ENCODE measurements around the gene RRBP1.
"Not testable (repeated sequence)": the region's sequence is repeated elsewhere in the genome, so short reads cannot be mapped to it uniquely, and the experiment has no call there.

Gene RRBP1

GRCh38 chr20:17663486-17663885 is 18.6 kb downstream of the RRBP1 start:
- DNase-seq (ENCODE audit: low read depth in 2 of 2), result no peak

GRCh38 chr20:17663040-17663399 is 19.0 kb downstream of the RRBP1 start:
- DNase-seq (ENCODE audit: low read depth in 2 of 2), result no peak

- no peak for DNase-seq (ENCODE audit: low read depth in 2 of 2)
Measured at GRCh38 chr20:17662333-17663039, 19.6 kb downstream of the RRBP1 start.

- no peak for DNase-seq (ENCODE audit: low read depth in 2 of 2)
Measured at GRCh38 chr20:17661121-17661744, 20.8 kb downstream of the RRBP1 start.

GRCh38 chr20:17660667-17661066 is 21.4 kb downstream of the RRBP1 start:
- DNase-seq (ENCODE audit: low read depth in 2 of 2), result no peak

- no peak for DNase-seq (ENCODE audit: low read depth in 2 of 2)
Measured at GRCh38 chr20:17659801-17660200, 22.2 kb downstream of the RRBP1 start.

GRCh38 chr20:17659344-17659743 is 22.7 kb downstream of the RRBP1 start:
- not testable (repeated sequence) for DNase-seq (ENCODE audit: low read depth in 2 of 2)

GRCh38 chr20:17658648-17658993 is 23.4 kb downstream of the RRBP1 start:
- DNase-seq (ENCODE audit: low read depth in 2 of 2), result no peak

GRCh38 chr20:17657898-17658647 is 24.0 kb downstream of the RRBP1 start:
- DNase-seq (ENCODE audit: low read depth in 2 of 2), result no peak

- no peak for DNase-seq (ENCODE audit: low read depth in 2 of 2)
Measured at GRCh38 chr20:17657079-17657825, 24.8 kb downstream of the RRBP1 start.

- DNase-seq (ENCODE audit: low read depth in 2 of 2), result no peak
Measured at GRCh38 chr20:17655865-17656479, 26.1 kb downstream of the RRBP1 start.

GRCh38 chr20:17655286-17655651 is 26.8 kb downstream of the RRBP1 start:
- no peak for DNase-seq (ENCODE audit: low read depth in 2 of 2)

- DNase-seq (ENCODE audit: low read depth in 2 of 2), result no peak
Measured at GRCh38 chr20:17654649-17655285, 27.3 kb downstream of the RRBP1 start.

- no peak for DNase-seq (ENCODE audit: low read depth in 2 of 2)
Measured at GRCh38 chr20:17653835-17654648, 28.0 kb downstream of the RRBP1 start.

GRCh38 chr20:17652411-17652810 is 29.6 kb downstream of the RRBP1 start:
- no peak for DNase-seq (ENCODE audit: low read depth in 2 of 2)

- no peak for DNase-seq (ENCODE audit: low read depth in 2 of 2)
Measured at GRCh38 chr20:17651760-17652388, 30.2 kb downstream of the RRBP1 start.

GRCh38 chr20:17651129-17651759 is 30.8 kb downstream of the RRBP1 start:
- DNase-seq (ENCODE audit: low read depth in 2 of 2), result no peak

- no peak for DNase-seq (ENCODE audit: low read depth in 2 of 2)
Measured at GRCh38 chr20:17650301-17651128, 31.5 kb downstream of the RRBP1 start.

Data from stimulated activated CD4-positive, alpha-beta T cell treated with anti-CD3 and anti-CD28 coated beads, Interleukin-12 subunit alpha, Interleukin-12 subunit beta, amount 100 ng/mL, for 24 hours (primary cell).